SIG-M5 (cell line): ENCODE data around the gene SRPK2.
"Not testable (repeated sequence)": the region's sequence is repeated elsewhere in the genome, so short reads cannot be mapped to it uniquely, and the experiment has no call there.

Experiments used
- DNase-seq: peaks from one replicate; lab custom pipeline; 2025; lab: John Stamatoyannopoulos, UW

SRPK2 gene

DNA sequence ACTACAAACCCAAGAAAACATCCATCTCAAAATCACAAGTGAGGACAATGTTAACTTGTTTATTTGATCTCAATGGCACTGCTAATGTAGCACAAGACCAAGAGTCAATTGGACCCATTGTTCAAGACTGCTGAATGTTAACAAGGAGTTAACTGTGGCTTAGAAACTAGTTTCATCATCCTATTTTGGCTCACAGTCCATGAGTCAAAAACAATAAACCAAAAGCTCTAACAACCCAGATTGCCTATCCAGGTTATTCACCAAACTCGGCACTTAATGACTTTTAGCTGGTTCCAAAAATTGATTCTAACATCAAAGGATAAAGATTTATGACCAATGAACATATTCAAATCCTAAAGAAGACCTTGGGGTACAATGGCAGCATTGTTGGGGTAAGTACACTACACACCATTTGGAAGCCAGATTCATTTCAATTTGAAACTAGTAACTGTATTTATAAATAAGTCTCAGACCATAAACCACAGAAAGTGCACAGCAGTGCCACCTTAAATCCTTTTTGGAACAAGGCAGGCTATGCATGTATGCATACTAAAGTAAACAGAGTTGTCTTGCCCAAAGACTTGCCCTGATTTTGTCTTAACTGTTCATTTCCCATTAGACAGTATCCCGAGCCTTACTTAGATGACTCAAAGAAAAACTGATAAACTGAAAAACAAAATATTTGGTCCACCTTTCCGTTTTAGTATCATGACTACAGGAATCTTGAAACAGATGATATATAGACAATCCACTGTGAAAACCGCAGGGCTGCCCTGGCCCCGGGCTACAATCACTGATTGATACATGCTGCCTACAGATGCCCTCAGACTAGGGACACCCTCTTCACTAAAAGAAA is 84.5 kb downstream of the SRPK2 start:
- DNase-seq: no peak

- DNase-seq: not testable (repeated sequence)
Measured at GRCh38 chr7:105300587-105300986, 88.1 kb downstream of the SRPK2 start.

DNA sequence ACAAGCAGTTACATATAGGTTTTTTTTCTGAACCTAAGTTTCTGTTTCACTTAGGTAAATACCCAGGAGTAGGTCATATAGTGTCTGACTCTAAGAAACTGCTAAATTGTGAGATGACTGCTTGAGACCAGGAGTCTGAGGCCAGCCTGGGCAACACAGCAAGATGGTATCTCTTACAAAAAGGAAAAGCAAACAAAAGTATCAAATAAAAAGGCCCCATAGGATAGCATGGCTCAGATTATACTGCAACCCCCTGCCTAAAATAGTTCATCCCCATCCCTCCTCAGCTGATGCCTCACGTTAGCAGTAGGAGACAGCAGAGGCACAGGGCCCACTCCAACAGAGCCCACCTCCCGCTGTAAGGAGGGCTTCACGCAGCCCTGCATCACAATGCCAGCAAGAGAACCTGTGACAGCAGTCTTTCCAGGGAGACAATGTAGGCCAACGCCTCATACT is 90.3 kb downstream of the SRPK2 start:
- no peak for DNase-seq

- no peak for DNase-seq
Measured at GRCh38 chr7:105297985-105298384, 90.7 kb downstream of the SRPK2 start.

- no peak for DNase-seq
Measured at GRCh38 chr7:105297309-105297708, 91.4 kb downstream of the SRPK2 start.

DNA sequence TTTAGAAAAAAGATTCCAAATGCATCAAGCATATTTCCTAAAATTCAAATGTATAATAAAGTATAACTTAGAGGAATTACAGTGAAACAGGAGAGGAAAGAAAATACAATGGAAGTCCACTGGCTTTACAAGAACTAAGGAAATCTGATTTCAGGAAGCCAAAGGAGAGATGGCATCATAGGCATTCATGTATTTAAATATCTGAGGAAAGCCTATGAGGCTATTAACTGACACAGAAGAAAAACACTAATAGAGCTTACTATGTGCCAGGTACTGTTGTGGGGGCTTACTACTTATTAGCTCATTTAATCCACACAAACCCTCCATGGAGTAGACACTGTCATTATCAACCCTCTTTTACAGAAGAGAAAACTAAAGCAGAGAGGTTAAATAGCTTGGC is 92.2 kb downstream of the SRPK2 start:
- DNase-seq: no peak

DNA sequence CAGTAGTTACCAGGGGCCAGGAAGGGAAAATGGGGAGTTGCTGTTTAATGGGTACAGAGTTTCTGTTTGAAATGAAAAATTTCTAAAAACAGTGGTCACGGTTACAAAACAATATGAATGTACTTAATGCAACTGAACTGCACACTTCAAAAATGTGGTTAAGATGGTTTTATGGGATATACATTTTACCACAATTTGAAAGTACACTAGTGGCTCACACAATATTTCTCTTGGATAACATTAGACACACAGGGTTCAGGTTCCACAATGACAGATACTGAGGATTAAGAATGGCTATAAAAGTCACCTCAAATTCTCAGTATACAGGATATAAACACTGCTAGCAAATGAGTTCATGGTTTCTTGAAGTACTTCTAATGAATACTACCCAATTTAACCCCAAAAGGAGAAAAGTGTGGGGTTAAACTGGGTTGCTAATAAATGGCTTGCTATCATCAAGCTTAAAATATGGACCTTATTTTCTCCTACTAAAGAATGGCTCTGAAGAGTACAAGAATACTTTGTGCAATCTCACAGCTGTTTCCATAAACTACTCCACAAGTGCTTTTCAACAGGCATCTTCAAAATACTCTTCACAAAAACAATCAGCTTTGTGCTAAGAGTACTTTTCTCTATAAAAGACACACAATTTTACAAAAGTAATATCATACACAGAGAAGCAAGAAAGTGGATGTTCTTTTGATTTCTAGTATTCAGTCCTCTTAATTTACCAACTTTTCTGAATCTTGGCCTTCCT is 92.9 kb downstream of the SRPK2 start:
- no peak for DNase-seq

GRCh38 chr7:105294482-105294881 is 94.2 kb downstream of the SRPK2 start:
- not testable (repeated sequence) for DNase-seq

DNA sequence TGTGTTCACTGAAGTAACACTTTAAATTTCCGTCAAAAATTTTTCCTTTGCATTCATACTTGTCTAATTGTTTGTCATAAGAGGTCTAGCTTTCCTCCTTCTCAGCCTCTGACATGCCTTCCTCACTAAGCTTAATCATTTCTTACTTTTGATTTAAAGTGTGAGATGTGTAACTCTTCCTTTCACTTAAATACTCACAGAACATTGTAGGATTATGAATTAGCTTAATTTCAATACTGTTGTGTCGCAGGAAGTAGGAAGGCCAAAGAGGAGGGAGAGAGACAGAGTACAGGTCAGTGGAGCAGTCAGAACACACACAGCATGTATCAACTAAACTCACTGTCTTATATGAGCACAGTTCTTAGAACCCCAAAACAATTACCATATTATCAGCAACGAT is 99.0 kb downstream of the SRPK2 start:
- no peak for DNase-seq

GRCh38 chr7:105286441-105286840 is 102.3 kb downstream of the SRPK2 start:
- DNase-seq: no peak

GRCh38 chr7:105285118-105285874 is 103.4 kb downstream of the SRPK2 start:
- no peak for DNase-seq

DNA sequence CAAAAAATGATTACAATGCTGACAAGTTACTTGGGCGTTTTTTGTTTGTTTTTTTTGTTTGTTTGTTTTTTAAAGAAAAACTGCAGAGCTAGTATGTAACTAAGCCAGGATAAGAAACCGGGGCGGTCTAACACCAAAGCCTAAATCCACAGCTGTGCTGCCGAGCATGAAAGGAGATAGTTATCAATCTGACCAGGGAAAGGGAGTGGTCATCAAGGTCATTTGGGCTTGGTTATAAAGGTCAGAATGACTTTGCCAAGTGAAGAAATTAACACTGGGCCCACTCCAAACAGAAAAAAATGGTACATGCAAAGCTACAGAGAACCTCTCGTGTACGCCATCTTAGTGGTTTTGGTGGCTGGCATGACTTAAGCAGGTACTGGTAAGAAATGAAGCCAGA is 104.7 kb downstream of the SRPK2 start:
- no peak for DNase-seq

GRCh38 chr7:105281966-105282365 is 106.8 kb downstream of the SRPK2 start:
- no peak for DNase-seq

DNA sequence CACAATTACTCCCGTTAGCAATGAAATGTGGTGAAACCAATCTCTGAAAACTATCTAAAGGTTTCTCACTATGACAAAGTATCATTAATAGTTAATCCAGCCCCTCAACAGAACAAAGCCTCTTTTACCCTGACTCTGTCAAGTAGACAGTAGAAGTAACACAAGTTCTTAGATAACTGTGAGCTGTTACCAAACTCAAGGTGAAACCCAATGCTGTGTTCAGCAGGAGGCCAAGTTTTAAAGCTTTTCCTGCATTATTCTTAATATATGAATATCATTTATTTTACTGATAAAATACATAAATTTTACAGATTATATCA is 109.1 kb downstream of the SRPK2 start:
- no peak for DNase-seq

- DNase-seq: no peak
Measured at GRCh38 chr7:105278973-105279687, 109.6 kb downstream of the SRPK2 start.

GRCh38 chr7:105278565-105278964 is 110.2 kb downstream of the SRPK2 start:
- no peak for DNase-seq

DNA sequence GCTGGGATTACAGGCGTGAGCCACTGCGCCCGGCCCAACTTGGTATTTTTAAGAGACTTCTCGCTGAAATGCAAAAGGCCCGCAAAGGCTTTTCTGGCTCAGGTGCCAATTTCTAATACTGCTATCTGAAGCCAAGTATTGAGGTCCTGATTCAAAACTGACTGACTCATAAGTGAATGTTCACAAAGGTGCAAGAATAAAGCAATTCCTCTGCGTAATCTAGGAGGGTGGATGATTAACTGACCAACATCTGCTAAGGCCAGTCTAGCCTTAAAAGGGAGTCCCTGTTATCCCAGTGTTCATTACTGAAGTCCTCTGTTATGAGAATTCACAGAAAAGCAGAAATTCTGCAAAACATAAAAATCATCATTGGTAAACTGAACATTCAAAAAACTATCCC is 111.4 kb downstream of the SRPK2 start:
- DNase-seq: no peak

DNA sequence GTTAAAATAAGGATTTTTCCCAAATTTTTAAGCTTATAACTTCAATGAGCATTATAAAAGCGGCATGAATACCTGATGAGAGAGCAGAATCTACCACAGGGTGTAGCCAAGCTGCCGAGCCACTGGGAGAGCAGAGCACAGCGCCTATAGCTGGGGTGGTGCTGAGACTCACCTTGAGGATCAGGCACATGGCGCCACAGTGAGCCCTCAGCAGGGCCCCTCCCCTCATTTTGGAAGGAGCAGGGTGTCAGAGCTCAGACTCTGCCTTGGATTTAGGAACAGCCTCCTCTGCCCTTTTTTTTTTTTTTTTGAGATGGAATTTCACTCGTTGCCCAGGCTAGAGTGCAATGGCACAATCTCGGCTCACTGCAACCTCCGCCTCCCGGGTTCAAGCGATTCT is 118.6 kb downstream of the SRPK2 start:
- no peak for DNase-seq

- DNase-seq: no peak
Measured at GRCh38 chr7:105269397-105269796, 119.3 kb downstream of the SRPK2 start.

- DNase-seq: no peak
Measured at GRCh38 chr7:105268511-105269392, 120.0 kb downstream of the SRPK2 start.

- DNase-seq: no peak
Measured at GRCh38 chr7:105268056-105268455, 120.7 kb downstream of the SRPK2 start.
